Right atrium auricular region (tissue), 2 donors: Measurements from ENCODE around the gene ITGAD. TPM values are rescaled to one million over a fixed set of nuclear protein-coding genes. Genes with fewer than 3 reads are reported as not detected.

Source experiments
- DNase-seq: peaks from one replicate; pipeline ENCODE4 v3.0.0-alpha.2; 2019; ENCODE audit warnings: low spot score
- H3K27ac ChIP-seq, 2 donors: fragments of 200-600 bp; sonication (generic); 1 replicate in 1 of 2; 2 replicates in 1 of 2; pipeline ENCODE4 v1.5.1; 2016 to 2019
- H3K27me3 ChIP-seq, 2 donors: fragments of 200-600 bp; sonication (generic); one replicate each; pipeline versions ENCODE4 v1.5.1 to v1.6.0; 2017 to 2019
- H3K36me3 ChIP-seq: fragments of 200-600 bp; sonication (generic); one replicate; pipeline ENCODE4 v1.5.1; 2016
- H3K4me1 ChIP-seq, 2 donors: fragments of 200-600 bp; sonication (generic); one replicate each; pipeline versions ENCODE4 v1.5.1 to v1.6.0; 2017 to 2019
- H3K4me3 ChIP-seq, 2 donors: fragments of 200-600 bp; sonication (generic); 1 replicate in 1 of 2; 2 replicates in 1 of 2; pipeline ENCODE4 v1.5.1; 2017 to 2019; ENCODE audit warnings: mild to moderate bottlenecking in 1 of 2, moderate library complexity in 1 of 2
- H3K9me3 ChIP-seq, 2 donors: fragments of 200-600 bp; sonication (generic); one replicate each; pipeline ENCODE4 v1.5.1; 2019
- CTCF ChIP-seq, 2 donors: fragments of 200-600 bp; sonication (generic); IDR thresholded peaks; one replicate each; pipeline ENCODE4 v1.5.1; 2019; ENCODE audit warnings: antibody characterized with exemption in 2 of 2
- total RNA-seq, 2 donors: library from RNA; depleted of rRNA; stranded (reverse); fragments of >200 nt; gene quantifications; one replicate each; pipeline ENCODE4 v1.1.0, GENCODE V29; 2016

The ITGAD gene
- total RNA-seq, 2 donors from 2014 or later: not detected

GRCh38 chr16:31410082-31410481 is 16.9 kb downstream of the ITGAD start:
- Histone ChIP-seq H3K4me1 (no peaks in the 10 kb centered on the region), H3K27ac (no peak overlapping the region), H3K27me3 (no peaks in the 10 kb centered on the region), H3K36me3 (no peaks in the 10 kb centered on the region), H3K4me3 (no peak overlapping the region), H3K9me3 (no peaks in the 10 kb centered on the region)
- no peak for TF ChIP-seq CTCF (IDR thresholded peaks at IDR 0.05)
- DNase-seq: no peak

GRCh38 chr16:31411024-31411844 is 18.1 kb downstream of the ITGAD start:
- no peak overlapping the region for H3K4me3 ChIP-seq
- no peak for TF ChIP-seq CTCF (IDR thresholded peaks at IDR 0.05)
- H3K9me3 ChIP-seq: no peaks in the 10 kb centered on the region
- H3K27me3 ChIP-seq: no peaks in the 10 kb centered on the region
- no peak for DNase-seq
- H3K4me1 ChIP-seq: no peaks in the 10 kb centered on the region
- H3K36me3 ChIP-seq: no peaks in the 10 kb centered on the region
- no peak overlapping the region for H3K27ac ChIP-seq

DNA sequence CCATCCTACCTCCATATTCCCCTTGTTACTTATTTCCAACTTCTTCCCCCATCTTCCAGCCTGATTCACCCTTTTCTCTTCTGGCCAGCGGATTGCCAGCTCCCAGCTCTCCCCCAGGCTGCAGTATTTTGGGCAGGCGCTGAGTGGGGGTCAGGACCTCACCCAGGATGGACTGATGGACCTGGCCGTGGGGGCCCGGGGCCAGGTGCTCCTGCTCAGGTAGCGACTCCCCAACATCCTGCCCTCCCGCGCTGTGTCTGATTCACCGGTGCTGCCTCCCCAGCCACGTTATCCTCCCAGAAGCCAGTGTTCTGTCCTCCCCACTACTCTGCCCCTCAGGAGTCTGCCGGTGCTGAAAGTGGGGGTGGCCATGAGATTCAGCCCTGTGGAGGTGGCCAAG is 19.6 kb downstream of the ITGAD start:
- Histone ChIP-seq H3K4me3 (no peak overlapping the region), H3K36me3 (no peaks in the 10 kb centered on the region), H3K27me3 (no peaks in the 10 kb centered on the region), H3K27ac (no peak overlapping the region), H3K4me1 (no peaks in the 10 kb centered on the region), H3K9me3 (no peaks in the 10 kb centered on the region)
- TF ChIP-seq CTCF (IDR thresholded peaks at IDR 0.05): no peak
- no peak for DNase-seq

GRCh38 chr16:31413381-31413780 is 20.2 kb downstream of the ITGAD start:
- Histone ChIP-seq H3K4me1 (no peaks in the 10 kb centered on the region), H3K36me3 (no peaks in the 10 kb centered on the region), H3K9me3 (no peaks in the 10 kb centered on the region), H3K27me3 (no peaks in the 10 kb centered on the region), H3K4me3 (no peak overlapping the region), H3K27ac (no peak overlapping the region)
- TF ChIP-seq CTCF (IDR thresholded peaks at IDR 0.05): no peak
- DNase-seq: no peak

DNA sequence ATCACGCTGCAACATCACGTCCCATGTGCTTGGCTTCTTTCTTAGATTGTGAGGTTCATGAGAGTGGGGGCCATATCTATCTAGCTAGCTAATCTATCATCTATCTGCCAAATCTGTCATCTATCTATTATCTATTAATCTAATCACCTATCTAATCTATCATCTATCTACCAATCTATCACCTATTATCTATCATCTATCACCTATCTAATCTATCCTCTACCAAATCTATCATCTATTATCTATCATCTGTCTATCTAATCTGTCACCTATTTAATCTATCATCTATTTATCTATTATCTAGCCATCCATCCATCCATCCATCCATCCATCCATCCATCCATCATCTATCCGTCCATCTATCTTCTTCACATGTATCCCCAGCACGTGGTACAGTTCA is 20.8 kb downstream of the ITGAD start:
- no peak overlapping the region for H3K27ac ChIP-seq
- TF ChIP-seq CTCF (IDR thresholded peaks at IDR 0.05): no peak
- no peaks in the 10 kb centered on the region for H3K9me3 ChIP-seq
- DNase-seq: no peak
- H3K27me3 ChIP-seq: no peaks in the 10 kb centered on the region
- no peaks in the 10 kb centered on the region for H3K36me3 ChIP-seq
- no peak overlapping the region for H3K4me3 ChIP-seq
- H3K4me1 ChIP-seq: no peaks in the 10 kb centered on the region

DNA sequence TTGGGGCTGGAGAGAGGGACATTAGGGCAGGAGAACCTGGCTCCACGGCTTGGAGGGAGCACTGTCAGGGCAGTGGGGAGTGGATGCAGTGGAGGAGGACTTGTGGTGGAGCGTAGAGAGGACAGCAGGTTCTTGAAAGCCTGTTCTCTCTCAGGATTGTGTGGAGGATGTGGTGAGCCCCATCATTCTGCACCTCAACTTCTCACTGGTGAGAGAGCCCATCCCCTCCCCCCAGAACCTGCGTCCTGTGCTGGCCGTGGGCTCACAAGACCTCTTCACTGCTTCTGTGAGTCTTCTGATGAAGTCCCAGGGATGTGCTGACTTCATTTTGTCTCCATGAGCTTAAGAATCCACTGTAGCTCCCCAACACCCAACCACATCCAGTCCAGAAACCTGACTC is 21.6 kb downstream of the ITGAD start:
- Histone ChIP-seq H3K4me3 (no peak overlapping the region), H3K27ac (no peak overlapping the region), H3K36me3 (no peaks in the 10 kb centered on the region), H3K4me1 (no peaks in the 10 kb centered on the region), H3K27me3 (no peaks in the 10 kb centered on the region), H3K9me3 (no peaks in the 10 kb centered on the region)
- DNase-seq: no peak
- TF ChIP-seq CTCF (IDR thresholded peaks at IDR 0.05): no peak
